Spleen (tissue), 7 donors: Measurements from ENCODE around the gene SORBS1.

Experiments
- CTCF ChIP-seq, 11 experiments: fragments of 200-600 bp in 7 of 11; fragments of 450-650 bp in 4 of 11; sonication (generic) in 4 of 11; IDR thresholded peaks in 8 of 11; conservative IDR thresholded peaks in 3 of 11; 1 replicate in 7 of 11; 2 replicates in 4 of 11; pipeline versions ENCODE4 v1.4.0 to v1.8.0; 2016 to 2021; ENCODE audit warnings: antibody characterized with exemption in 11 of 11, inconsistent platforms in 4 of 11, mild to moderate bottlenecking in 1 of 11
- POLR2A ChIP-seq, 3 donors: fragments of 450-650 bp; IDR thresholded peaks; one replicate each; pipeline ENCODE4 v1.5.1; 2017; ENCODE audit warnings: antibody characterized with exemption in 3 of 3, mild to moderate bottlenecking in 1 of 3
- donor health status: DM: no; HTN: no; CAD: no; lungs with moderate emphysema.
- donor health status: DM: no; HTN: no; CAD: no.
- donor health status: DM: no; HTN: no; CAD: no.

GRCh38 chr10:95303950-95304349 lies 257.2 kb downstream of the SORBS1 start:
- no peak for TF ChIP-seq POLR2A (IDR thresholded peaks at IDR 0.05)
- TF ChIP-seq CTCF (IDR thresholded peaks at IDR 0.05 in 8 of 11, conservative IDR thresholded peaks at IDR 0.05 in 3 of 11): no peak
